ENCODE data around the gene GLIS1.

The GLIS1 gene

GRCh38 chr1:53561503-53562105, 177.4 kb downstream of the GLIS1 start:
- no peak for DNase-seq (ENCODE audit: low spot score)
- TF ChIP-seq CTCF (IDR thresholded peaks at IDR 0.05; ENCODE audit: extremely low read depth, insufficient read depth, missing control alignments), result no peak
- in situ Hi-C loops (cut with MboI; ENCODE audit: low pct_unique_long_range_greater_than_20kb, low sequenced_read_pairs, unreplicated experiment), result no loop called here

GRCh38 chr1:53560581-53561502, 178.1 kb downstream of the GLIS1 start:
- TF ChIP-seq CTCF (IDR thresholded peaks at IDR 0.05; ENCODE audit: extremely low read depth, insufficient read depth, missing control alignments), result no peak
- in situ Hi-C loops (cut with MboI; ENCODE audit: low pct_unique_long_range_greater_than_20kb, low sequenced_read_pairs, unreplicated experiment), result no loop called here
- no peak for DNase-seq (ENCODE audit: low spot score)

GRCh38 chr1:53559854-53560580, 178.9 kb downstream of the GLIS1 start:
- in situ Hi-C loops (cut with MboI; ENCODE audit: low pct_unique_long_range_greater_than_20kb, low sequenced_read_pairs, unreplicated experiment), result no loop called here

GRCh38 chr1:53559391-53559815, 179.6 kb downstream of the GLIS1 start:
- TF ChIP-seq CTCF (IDR thresholded peaks at IDR 0.05; ENCODE audit: extremely low read depth, insufficient read depth, missing control alignments), result no peak
- in situ Hi-C loops (cut with MboI; ENCODE audit: low pct_unique_long_range_greater_than_20kb, low sequenced_read_pairs, unreplicated experiment), result no loop called here
- no peak for DNase-seq (ENCODE audit: low spot score)

More at GRCh38 chr1:53559854-53560580, 178.9 kb downstream of the GLIS1 start:
- DNase-seq (ENCODE audit: low spot score), result no peak
- TF ChIP-seq CTCF (IDR thresholded peaks at IDR 0.05; ENCODE audit: extremely low read depth, insufficient read depth, missing control alignments), result no peak

GRCh38 chr1:53558739-53559315, 180.1 kb downstream of the GLIS1 start:
- no peak for DNase-seq (ENCODE audit: low spot score)
- in situ Hi-C loops (cut with MboI; ENCODE audit: low pct_unique_long_range_greater_than_20kb, low sequenced_read_pairs, unreplicated experiment), result no loop called here
- TF ChIP-seq CTCF (IDR thresholded peaks at IDR 0.05; ENCODE audit: extremely low read depth, insufficient read depth, missing control alignments), result no peak

All from GM13977 (cell line).